GM23338 (cell line): Measurements from ENCODE around the gene TIMM17A. TPM values are rescaled to one million over a fixed set of nuclear protein-coding genes. Genes with fewer than 3 reads are reported as not detected.

Experiments
- ATAC-seq: fragments of 200-7000 bp; cut with Tn5 transposase; 3 replicates; pipeline ENCODE4 v1.9.1; 2020
- DNase-seq: peaks from one replicate; pipeline ENCODE4 v3.0.0-alpha.2; 2015; ENCODE audit warnings: low spot score
- H2AFZ ChIP-seq: fragments of 200-600 bp; sonication (generic); 2 replicates; pipeline ENCODE4 v1.8.0; 2016; ENCODE audit warnings: antibody characterized with exemption, mild to moderate bottlenecking, moderate library complexity
- H3F3A ChIP-seq: fragments of 200-600 bp; sonication (generic); replicated peaks from 2 replicates; pipeline ENCODE4 v1.8.0; 2017; ENCODE audit warnings: antibody characterized with exemption, mixed run types, low read depth
- H3K27ac ChIP-seq: fragments of 200-600 bp; sonication (generic); 2 replicates; pipeline ENCODE4 v1.6.1; 2016; ENCODE audit warnings: low read depth
- H3K27me3 ChIP-seq: fragments of 200-600 bp; sonication (generic); 2 replicates; pipeline ENCODE4 v1.8.0; 2016; ENCODE audit warnings: mild to moderate bottlenecking, mixed run types, moderate library complexity; ENCODE audit not compliant: insufficient read depth
- H3K36me3 ChIP-seq: fragments of 200-600 bp; sonication (generic); 2 replicates; pipeline ENCODE4 v1.8.0; 2016; ENCODE audit warnings: mild to moderate bottlenecking; ENCODE audit not compliant: insufficient read depth
- H3K4me1 ChIP-seq: fragments of 200-600 bp; sonication (generic); 2 replicates; pipeline ENCODE4 v1.8.0; 2016; ENCODE audit warnings: mild to moderate bottlenecking, moderate library complexity; ENCODE audit not compliant: insufficient read depth
- H3K4me2 ChIP-seq: fragments of 200-600 bp; sonication (generic); 2 replicates; pipeline ENCODE4 v1.7.1; 2017; ENCODE audit warnings: mixed run types
- H3K4me3 ChIP-seq: fragments of 200-600 bp; sonication (generic); 2 replicates; pipeline ENCODE4 v1.6.1; 2016; ENCODE audit warnings: mixed run types
- H3K79me2 ChIP-seq: fragments of 200-600 bp; sonication (generic); replicated peaks from 2 replicates; pipeline ENCODE4 v1.8.0; 2017; ENCODE audit warnings: mild to moderate bottlenecking; ENCODE audit not compliant: insufficient read depth
- H3K9me2 ChIP-seq: fragments of 200-600 bp; sonication (generic); 2 replicates; pipeline ENCODE4 v1.8.0; 2017; ENCODE audit not compliant: insufficient read depth
- H4K20me1 ChIP-seq: fragments of 200-600 bp; sonication (generic); replicated peaks from 2 replicates; pipeline ENCODE4 v1.8.0; 2017; ENCODE audit warnings: mild to moderate bottlenecking; ENCODE audit not compliant: insufficient read depth
- H3K27ac Mint-ChIP-seq: 2 replicates; pipeline ENCODE4 v1.8.0; 2020; ENCODE audit warnings: inconsistent platforms, mild to moderate bottlenecking, moderate library complexity, mixed read lengths
- H3K27me3 Mint-ChIP-seq: 3 replicates; pipeline ENCODE4 v1.8.0; 2022; ENCODE audit warnings: low read depth, mild to moderate bottlenecking, moderate library complexity, mixed read lengths, inconsistent platforms; ENCODE audit not compliant: insufficient read depth, poor library complexity
- H3K36me3 Mint-ChIP-seq: 3 replicates; pipeline ENCODE4 v1.8.0; 2021; ENCODE audit warnings: low read depth, mild to moderate bottlenecking, inconsistent platforms, moderate library complexity, mixed read lengths
- H3K4me1 Mint-ChIP-seq: 3 replicates; pipeline ENCODE4 v1.8.0; 2020; ENCODE audit warnings: mild to moderate bottlenecking, inconsistent platforms, mixed read lengths
- H3K4me3 Mint-ChIP-seq: 3 replicates; pipeline ENCODE4 v1.8.0; 2021; ENCODE audit warnings: moderate library complexity, mild to moderate bottlenecking, inconsistent platforms, mixed read lengths
- H3K9me3 Mint-ChIP-seq: 3 replicates; pipeline ENCODE4 v1.8.0; 2020; ENCODE audit warnings: moderate library complexity, mild to moderate bottlenecking, inconsistent platforms, mixed read lengths
- CREB1 ChIP-seq: fragments of 250-450 bp; sonication (Bioruptor Pico); IDR thresholded peaks from 2 replicates; pipeline ENCODE4 v1.5.0; 2020; ENCODE audit warnings: low read depth, mild to moderate bottlenecking, moderate library complexity
- ETS1 ChIP-seq: IDR thresholded peaks from 2 replicates; pipeline ENCODE4 v1.6.1; 2016; ENCODE audit warnings: antibody characterized with exemption
- EZH2phosphoT487 ChIP-seq: fragments of 200-600 bp; sonication (generic); IDR thresholded peaks from one replicate; pipeline ENCODE4 v1.8.1; 2018; ENCODE audit warnings: antibody characterized with exemption; ENCODE audit not compliant: unreplicated experiment
- NANOG ChIP-seq: IDR thresholded peaks from 2 replicates; pipeline ENCODE4 v1.6.1; 2016; ENCODE audit warnings: antibody characterized with exemption, borderline replicate concordance
- POLR2AphosphoS5 ChIP-seq: IDR thresholded peaks from 2 replicates; pipeline ENCODE4 v1.6.1; 2016; ENCODE audit warnings: antibody characterized with exemption, low read depth
- STAT1 ChIP-seq: IDR thresholded peaks from one replicate; pipeline ENCODE4 v1.6.1; 2016; ENCODE audit warnings: antibody characterized with exemption; ENCODE audit not compliant: unreplicated experiment
- ZNF114 ChIP-seq: fragments of 250-450 bp; sonication (Bioruptor Pico); IDR thresholded peaks from 2 replicates; pipeline ENCODE4 v1.5.0; 2020; ENCODE audit warnings: mild to moderate bottlenecking, moderate library complexity
- ZNF331 ChIP-seq: fragments of 250-450 bp; sonication (Bioruptor Pico); IDR thresholded peaks from 2 replicates; pipeline ENCODE4 v1.5.0; 2020; ENCODE audit warnings: low read depth, mild to moderate bottlenecking, moderate library complexity
- ZNF462 ChIP-seq: fragments of 250-450 bp; sonication (Bioruptor Pico); IDR thresholded peaks from 2 replicates; pipeline ENCODE4 v1.5.0; 2020; ENCODE audit warnings: mild to moderate bottlenecking, moderate library complexity
- polyA plus RNA-seq: library from polyadenylated mRNA; unstranded; fragments of >200 nt; fragmentation: Nextera tagmentation; extraction: Ambion mirVana; gene quantifications from 2 replicates; pipeline ENCODE4 v1.2.1, GENCODE V29; 2016
- total RNA-seq: library from RNA; depleted of rRNA; stranded (reverse); fragments of >200 nt; shearing (Covaris generic); gene quantifications from 2 replicates; pipeline ENCODE4 v1.2.3, GENCODE V29; 2014
- TF ChIP-seq, protein P1 (sequence below): IDR thresholded peaks from one replicate; pipeline ENCODE4 v1.6.1; 2018; ENCODE audit warnings: antibody characterized with exemption; ENCODE audit not compliant: unreplicated experiment
- TF ChIP-seq, protein P2 (sequence below), 2 experiments: fragments of 200-600 bp in 1 of 2; sonication (generic) in 1 of 2; conservative IDR thresholded peaks; 2 replicates each; pipeline versions ENCODE4 v1.5.1 to v1.6.1; 2016 to 2017; ENCODE audit warnings: antibody characterized with exemption in 2 of 2, low read depth in 2 of 2, mild to moderate bottlenecking in 2 of 2, moderate library complexity in 1 of 2

Gene TIMM17A
- total and polyA plus RNA-seq, 2 experiments from 2014 or later, result 38.5 to 60.0 TPM

- TF ChIP-seq ETS1 (no peak), ZNF114 (no peak), NANOG (no peak), EZH2phosphoT487 (no peak), CREB1 (no peak), STAT1 (no peak)
- TF ChIP-seq, protein P1, sequence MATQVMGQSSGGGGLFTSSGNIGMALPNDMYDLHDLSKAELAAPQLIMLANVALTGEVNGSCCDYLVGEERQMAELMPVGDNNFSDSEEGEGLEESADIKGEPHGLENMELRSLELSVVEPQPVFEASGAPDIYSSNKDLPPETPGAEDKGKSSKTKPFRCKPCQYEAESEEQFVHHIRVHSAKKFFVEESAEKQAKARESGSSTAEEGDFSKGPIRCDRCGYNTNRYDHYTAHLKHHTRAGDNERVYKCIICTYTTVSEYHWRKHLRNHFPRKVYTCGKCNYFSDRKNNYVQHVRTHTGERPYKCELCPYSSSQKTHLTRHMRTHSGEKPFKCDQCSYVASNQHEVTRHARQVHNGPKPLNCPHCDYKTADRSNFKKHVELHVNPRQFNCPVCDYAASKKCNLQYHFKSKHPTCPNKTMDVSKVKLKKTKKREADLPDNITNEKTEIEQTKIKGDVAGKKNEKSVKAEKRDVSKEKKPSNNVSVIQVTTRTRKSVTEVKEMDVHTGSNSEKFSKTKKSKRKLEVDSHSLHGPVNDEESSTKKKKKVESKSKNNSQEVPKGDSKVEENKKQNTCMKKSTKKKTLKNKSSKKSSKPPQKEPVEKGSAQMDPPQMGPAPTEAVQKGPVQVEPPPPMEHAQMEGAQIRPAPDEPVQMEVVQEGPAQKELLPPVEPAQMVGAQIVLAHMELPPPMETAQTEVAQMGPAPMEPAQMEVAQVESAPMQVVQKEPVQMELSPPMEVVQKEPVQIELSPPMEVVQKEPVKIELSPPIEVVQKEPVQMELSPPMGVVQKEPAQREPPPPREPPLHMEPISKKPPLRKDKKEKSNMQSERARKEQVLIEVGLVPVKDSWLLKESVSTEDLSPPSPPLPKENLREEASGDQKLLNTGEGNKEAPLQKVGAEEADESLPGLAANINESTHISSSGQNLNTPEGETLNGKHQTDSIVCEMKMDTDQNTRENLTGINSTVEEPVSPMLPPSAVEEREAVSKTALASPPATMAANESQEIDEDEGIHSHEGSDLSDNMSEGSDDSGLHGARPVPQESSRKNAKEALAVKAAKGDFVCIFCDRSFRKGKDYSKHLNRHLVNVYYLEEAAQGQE, result no peak
- TF ChIP-seq, protein P2, sequence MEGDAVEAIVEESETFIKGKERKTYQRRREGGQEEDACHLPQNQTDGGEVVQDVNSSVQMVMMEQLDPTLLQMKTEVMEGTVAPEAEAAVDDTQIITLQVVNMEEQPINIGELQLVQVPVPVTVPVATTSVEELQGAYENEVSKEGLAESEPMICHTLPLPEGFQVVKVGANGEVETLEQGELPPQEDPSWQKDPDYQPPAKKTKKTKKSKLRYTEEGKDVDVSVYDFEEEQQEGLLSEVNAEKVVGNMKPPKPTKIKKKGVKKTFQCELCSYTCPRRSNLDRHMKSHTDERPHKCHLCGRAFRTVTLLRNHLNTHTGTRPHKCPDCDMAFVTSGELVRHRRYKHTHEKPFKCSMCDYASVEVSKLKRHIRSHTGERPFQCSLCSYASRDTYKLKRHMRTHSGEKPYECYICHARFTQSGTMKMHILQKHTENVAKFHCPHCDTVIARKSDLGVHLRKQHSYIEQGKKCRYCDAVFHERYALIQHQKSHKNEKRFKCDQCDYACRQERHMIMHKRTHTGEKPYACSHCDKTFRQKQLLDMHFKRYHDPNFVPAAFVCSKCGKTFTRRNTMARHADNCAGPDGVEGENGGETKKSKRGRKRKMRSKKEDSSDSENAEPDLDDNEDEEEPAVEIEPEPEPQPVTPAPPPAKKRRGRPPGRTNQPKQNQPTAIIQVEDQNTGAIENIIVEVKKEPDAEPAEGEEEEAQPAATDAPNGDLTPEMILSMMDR (conservative IDR thresholded peaks at IDR 0.05; ENCODE audit: low read depth in 2 of 2), result no peak
Measured at GRCh38 chr1:202011994-202012393, 56.7 kb downstream of the TIMM17A start (continued).

DNA sequence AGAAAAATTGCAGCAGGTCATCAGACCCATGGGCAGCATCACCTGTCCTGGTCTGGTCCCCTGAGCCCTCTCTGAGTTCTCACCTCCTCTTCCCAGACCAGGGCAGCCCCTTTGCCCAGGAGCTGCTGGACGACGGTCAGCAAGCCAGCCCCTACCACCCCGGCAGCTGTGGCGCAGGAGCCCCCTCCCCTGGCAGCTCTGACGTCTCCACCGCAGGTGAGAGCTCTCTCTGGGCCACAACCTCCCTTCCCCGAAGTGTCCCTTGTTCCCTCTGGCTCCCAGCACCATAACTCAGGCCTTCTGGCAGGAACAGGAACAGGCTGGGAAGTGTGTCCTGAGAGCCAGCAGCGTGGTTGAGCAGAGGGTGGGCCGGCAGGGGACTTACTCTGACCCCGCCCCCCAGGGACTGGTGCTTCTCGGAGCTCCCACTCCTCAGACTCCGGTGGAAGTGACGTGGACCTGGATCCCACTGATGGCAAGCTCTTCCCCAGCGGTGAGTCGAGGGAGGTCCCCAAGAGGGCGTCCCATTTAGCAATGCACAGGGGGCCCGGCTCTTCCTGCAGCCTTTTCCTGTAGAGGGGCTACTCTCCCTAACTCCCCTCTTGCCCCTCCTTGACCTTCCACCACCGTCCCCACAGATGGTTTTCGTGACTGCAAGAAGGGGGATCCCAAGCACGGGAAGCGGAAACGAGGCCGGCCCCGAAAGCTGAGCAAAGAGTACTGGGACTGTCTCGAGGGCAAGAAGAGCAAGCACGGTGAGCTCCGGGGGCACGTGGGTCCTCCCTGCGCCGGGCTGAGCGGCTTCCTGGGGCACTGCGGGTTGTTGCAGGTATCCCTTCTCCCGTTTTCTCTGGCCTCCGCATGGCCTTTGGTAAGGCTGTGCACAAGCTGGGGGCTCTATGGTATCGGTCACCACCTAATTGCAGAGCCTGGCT lies 57.5 kb downstream of the TIMM17A start:
- Mint-ChIP-seq H3K4me1 (peaks cover 39% of the 10 kb centered on the region), H3K27ac (no peak overlapping the region), H3K9me3 (no peaks in the 10 kb centered on the region), H3K4me3 (no peak overlapping the region), H3K36me3 (peaks cover 19% of the 10 kb centered on the region; the same call in 2 of the 3 replicates), H3K27me3 (peaks cover 14% of the 10 kb centered on the region)
- Histone ChIP-seq H3K79me2 (peaks cover 7% of the 10 kb centered on the region), H3F3A (peaks cover 10% of the 10 kb centered on the region), H3K9me2 (no peaks in the 10 kb centered on the region), H3K36me3 (no peaks in the 10 kb centered on the region), H4K20me1 (no peaks in the 10 kb centered on the region), H3K4me3 (no peak overlapping the region), H3K27ac (no peak overlapping the region), H3K4me1 (peaks cover 29% of the 10 kb centered on the region), H3K4me2 (no peak overlapping the region), H3K27me3 (no peaks in the 10 kb centered on the region), H2AFZ (no peak overlapping the region)
- TF ChIP-seq ZNF331 (CRISPR knock-in tag), result no peak
- TF ChIP-seq EZH2phosphoT487, result no peak
- TF ChIP-seq ZNF462 (CRISPR knock-in tag), result no peak
- TF ChIP-seq POLR2AphosphoS5, result no peak
- no peak for TF ChIP-seq ZNF114
- DNase-seq, result no peak
- no peak for ATAC-seq
